HG03520 (cell line): ENCODE results near the gene HJV.

ENCODE experiments used
- ATAC-seq: cut with Tn5 transposase; IDR thresholded peaks from one replicate; pipeline ENCODE4 v1.9.1; 2021; ENCODE audit warnings: mild to moderate bottlenecking, moderate library complexity; ENCODE audit not compliant: unreplicated experiment

HJV gene

DNA sequence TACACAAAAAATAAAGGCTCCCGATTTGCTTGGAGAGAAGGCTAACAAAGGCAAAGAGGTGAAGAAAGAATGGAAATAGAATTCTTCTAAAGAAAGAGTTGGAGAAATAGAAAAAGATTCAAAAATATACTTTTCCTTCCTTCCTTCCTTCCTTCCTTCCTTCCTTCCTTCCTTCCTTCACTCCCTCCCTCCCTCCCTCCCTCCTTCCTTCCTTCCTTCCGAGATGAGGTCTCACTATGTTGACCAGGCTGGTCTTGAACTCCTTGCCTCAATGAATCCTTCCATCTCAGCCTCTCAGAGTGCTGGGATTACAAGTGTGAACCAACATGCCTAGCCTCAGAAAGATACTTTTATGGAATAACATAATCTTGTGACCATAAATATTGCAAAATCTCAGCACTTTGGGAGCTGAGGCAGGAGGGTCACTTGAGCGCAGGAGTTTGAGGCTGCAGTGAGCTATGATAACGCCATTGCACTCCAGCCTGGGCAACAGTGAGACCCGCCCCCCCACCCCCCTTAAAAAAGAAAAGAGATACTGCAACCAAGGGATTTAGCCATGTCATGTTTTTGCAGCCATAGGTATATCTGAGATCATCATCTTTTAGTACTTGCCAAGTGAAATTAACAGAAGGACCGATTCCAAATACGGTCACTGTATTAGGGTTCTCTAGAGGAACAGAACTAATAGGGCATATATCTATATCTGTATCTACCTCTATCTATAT is 1.0 kb upstream of the HJV start:
- no peak for ATAC-seq

DNA sequence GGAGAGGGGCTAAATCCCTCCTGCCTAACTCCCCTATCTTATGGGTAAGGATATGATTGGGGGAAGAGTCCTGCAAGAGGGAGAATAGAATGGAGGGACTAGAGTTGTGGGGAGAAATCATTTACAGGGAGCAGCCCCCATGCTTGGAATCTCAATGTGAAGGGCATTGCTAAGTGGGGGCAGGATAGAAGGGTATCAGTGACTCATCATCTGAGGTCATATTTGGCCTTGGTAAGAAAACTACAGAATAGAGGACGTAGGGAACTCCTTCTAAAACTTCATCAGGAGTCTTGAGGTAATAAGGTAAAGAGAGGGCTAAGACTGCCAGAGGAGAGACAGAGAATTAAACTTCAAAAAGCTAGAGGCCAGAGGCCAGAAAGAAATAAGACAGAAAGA is 487 bp downstream of the HJV start:
- ATAC-seq = no peak

DNA sequence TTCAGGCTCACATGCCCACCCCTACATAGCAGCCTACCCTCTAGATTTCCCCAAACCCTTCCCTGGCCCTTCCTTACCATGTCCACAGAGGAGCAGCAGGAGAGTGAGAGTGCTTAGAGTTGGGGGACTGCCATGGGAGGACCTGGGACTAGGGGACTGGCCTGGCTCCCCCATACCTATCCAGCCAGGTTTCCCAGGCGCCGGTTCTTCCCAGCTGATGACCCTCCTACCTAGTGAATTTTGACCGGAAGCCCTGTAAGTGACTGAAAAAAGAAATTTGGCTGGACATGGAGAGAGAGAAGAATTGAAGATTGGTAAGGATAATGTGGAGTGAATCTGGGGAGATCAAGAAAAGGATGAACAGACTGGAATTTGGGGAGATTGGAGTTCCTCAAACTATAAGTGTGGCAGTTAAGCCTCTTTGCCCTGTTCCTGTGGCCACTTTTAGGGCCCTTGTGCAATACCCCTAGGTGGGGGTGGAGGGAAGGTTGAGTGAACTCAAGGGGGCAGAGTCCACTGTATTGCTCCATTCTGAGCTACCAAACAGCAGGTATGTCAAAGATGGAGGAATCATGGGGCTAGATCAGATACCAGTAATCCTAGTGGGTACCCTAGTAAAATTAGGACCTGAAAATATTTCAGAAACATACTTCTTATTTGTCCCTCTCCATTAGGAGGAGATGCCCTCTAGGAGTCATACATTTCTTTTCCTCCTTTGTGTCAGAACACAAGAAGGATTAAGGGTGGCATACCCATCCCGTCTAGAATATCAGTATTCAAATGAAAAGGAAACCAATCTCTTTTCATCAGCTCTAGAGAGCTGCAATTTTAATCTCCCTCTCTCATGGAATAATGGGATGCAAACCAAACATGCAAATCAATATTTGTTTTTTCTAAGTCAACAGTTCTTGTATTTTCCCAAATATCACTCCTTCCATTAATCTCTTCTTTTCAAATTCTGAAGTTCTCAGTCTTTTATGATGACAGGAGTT is 1.2 kb downstream of the HJV start:
- ATAC-seq = no peak

DNA sequence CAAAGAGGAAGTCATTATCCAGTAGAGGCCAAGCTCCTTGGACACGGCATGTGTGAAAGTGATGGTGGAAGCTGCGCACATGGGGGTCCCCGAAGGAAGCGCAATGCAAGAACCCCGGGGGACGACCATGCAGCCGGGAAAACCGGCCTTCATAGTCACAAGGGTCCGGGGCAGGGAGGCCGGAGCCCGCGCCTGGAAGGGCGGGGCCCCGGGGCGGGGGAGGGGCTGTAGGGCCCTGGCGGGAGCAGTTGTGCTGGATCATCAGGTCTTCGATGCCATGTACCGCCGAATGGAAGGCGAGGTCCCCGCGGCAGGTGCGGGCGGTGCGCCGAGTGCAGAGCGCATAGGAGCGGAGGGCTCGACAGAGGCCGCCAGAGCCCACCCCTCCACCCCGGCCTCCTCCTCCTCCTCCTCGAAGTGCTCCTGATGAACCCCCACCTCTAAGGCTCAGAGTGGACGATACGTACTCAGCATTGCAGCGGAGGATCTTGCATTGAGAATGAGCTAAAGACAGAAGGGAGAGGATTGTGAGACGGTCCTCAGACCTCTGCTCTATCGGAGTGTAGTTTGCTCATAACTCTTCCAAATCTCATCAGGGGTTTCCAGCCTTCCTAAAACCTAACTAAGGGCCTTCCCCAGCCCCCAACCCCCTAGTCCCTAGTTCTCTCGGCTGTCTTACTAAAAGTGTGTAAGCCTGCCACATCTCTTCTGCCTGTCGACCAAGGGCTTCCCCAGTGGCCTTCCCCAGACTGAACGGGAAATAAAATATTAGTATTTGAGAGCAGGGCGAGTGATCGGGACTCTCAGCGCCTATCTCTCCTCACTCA is 2.1 kb downstream of the HJV start:
- ATAC-seq = no peak

DNA sequence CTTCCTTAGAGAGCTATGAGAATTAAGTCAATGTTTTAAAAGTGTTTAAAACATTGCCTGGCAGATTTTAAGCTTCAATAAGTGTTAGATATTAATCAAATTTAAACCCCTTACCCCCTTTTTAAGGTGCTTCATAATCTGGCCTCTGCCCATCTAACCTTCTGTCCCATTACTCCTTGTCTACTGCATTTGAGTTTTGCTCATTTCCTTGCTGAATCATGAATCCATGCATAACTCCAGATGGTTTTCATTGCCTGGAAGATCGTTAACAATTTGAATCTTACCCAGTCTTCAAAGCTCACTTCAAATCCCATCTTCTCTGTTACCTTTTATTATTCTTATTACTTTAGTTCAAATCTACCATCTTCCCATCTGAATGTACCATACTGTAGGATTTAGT is 4.6 kb downstream of the HJV start:
- ATAC-seq = no peak

DNA sequence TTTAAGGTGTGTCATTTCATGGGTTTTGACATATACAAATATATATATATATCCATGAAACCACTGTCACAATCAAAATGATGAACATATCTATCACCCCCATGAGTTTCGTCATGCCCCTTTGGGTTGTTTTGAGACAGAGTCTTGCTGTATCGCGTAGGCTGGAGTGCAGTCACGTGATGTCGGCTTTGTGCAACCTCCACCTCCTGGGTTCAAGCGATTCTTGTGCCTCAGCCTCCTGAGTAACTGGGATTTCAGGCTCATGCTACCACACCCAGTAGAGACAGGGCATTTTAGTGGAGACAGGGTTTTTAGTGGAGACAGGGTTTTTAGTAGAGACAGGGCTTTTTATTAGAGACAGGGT is 8.0 kb downstream of the HJV start:
- ATAC-seq = no peak

DNA sequence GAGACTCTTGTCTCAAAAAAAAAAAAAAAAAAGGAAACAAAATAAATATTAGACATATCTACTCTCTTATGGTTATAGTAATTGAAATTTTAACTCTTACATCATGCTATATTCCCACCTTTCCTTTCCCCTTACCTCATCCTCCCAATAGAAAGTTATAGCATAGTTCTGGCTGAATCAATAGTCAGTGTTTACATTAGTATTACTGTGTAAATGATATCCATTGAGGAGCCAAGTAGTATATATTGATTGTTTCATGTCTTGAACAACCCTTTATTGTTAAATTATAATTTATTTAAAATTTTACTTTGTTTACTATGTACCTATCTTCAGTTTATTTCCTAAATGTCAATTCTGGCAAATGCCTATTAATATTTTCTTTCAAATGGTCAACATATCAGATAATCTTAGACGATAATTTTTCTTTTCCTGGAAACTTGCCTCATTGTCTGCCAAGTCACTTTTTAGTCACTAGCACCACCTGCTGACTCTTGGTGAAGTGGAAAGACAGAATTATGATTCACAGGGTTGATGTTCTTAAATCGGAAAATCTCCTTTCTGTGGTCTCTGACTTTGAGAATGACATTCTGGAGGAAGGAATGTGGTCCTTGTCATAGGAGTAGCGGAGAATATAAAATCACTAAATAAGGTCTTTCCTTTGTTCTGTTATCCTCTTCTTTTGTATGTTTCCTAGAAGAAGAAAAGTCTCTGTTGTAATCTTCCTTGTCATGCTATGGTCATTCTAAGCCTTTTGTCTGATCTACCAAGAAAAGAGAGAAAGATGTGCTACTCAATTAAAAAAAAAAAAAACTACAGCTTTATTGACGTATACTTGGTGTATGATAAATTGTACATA is 8.6 kb downstream of the HJV start:
- no peak for ATAC-seq

DNA sequence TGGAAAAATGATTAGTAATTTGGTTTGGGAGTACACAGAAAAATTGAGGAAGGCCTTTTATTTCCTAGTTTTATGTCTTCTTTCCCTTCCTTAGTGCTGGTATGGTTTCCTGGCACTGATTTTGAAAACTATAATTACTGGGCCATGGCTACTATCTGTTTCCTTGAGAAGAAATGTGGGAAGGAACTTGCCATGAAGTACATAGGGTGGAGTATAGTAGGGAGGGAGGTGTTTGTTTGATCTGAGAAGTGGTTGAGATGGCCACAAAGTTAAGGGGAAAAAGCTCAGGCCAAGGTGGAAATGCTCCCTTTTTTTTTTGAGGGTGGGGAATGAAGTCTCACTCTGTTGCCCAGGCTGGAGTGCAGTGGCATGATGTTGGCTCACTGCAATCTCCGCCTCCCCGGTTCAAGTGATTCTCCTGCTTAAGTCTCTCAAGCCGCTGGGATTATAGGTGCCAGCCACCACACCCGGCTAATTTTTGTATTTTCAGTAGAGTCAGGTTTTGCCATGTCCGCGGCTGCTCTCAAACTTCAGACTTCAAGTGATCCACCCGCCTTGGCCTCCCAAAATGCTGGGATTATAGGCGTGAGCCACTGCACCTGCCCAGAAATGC is 11.3 kb downstream of the HJV start:
- no peak for ATAC-seq

DNA sequence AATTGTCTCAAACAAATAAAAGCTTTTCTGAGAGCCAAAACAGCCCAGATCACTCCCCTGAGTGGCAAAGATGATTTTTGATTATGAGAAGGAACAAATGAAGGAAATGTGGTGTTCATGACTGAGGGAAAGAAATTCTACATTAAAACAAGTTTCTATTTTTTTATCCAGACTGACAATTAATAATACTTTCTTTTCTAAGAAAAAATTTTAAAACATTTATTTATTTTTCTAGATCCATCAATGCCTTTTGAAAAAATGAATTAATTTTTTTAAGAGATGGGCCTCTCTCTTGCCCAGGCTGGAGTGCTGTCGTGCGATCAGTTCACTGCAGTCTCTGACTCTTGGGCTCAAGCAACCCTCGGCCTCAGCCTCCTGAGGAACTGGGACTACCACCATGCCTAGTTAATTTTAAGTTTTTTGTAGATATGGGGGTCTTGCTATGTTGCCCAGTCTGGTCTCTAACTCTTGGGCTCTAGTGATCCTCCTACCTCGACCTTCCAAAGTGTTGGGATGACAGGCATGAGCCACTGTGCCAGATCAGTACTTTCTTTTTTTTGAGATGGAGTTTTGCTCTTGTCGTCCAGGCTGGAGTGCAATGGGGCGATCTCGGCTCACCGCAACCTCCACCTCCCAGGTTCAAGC is 13.9 kb downstream of the HJV start:
- no peak for ATAC-seq

DNA sequence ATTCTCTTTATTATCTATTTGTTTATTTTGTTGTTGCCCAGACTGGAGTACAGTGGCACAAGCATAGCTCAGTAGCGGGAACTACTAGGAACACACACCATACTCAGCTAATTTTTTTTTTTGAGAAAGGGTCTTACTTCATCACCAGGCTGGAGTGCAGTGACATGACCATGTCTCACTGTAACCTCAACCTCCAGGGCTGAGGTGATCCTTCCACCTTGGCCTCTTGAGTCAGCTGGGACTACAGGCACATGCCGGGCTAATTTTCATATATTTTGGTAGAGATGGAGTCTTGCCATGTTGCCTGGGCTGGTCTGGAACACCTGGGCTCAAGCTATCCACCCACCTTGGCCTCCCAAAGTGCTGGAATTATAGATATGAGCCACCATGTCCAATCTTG is 19.8 kb downstream of the HJV start:
- ATAC-seq = no peak

DNA sequence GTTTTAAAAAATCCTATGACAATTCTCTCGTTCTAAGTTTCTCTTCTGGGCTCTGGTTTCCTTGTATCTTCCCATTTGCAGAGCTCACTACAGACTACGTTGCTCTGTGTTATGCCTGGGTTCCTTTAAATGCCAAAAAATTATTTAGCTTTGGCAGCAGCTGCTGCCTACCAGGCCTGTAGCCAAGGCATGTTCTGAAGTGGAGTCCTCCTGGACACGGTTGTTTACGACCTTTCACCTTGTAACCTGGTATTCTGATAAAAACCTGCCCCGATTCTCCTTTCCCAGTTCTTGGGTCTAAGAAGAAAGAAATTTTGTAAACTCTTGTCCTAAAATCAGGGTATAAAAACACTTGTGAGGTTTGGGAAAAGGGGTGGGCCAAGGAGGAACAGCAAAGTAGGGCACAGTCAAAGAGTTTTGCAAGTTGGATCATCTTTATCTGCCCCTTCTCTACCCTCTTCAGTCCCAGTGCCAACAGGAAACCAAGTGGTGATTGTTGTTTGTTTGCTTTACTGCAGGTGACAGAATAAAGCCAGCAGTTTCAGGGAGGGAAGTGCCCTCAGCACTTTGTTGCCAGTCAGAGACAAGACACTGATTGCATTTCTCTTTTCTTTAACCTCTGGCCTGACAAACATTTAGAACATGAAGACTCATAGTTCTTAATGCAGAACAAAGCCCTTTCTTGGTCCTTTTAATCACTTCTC is 22.1 kb downstream of the HJV start:
- ATAC-seq = no peak

DNA sequence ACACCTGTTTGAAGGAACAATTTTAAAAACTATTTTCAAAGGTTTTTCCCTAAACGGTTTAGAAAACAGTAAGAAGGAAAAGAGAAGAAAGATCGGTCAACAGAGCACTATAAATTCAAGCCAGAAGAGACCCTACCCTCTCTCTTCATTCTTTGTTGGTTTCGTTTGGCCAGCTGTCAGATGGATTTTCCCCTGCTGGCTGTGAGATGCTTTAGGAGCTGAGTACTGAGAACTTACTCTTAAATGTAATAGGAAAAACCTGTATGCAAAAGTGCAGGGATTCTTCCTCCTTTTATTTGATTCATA is 23.9 kb downstream of the HJV start:
- ATAC-seq = no peak

DNA sequence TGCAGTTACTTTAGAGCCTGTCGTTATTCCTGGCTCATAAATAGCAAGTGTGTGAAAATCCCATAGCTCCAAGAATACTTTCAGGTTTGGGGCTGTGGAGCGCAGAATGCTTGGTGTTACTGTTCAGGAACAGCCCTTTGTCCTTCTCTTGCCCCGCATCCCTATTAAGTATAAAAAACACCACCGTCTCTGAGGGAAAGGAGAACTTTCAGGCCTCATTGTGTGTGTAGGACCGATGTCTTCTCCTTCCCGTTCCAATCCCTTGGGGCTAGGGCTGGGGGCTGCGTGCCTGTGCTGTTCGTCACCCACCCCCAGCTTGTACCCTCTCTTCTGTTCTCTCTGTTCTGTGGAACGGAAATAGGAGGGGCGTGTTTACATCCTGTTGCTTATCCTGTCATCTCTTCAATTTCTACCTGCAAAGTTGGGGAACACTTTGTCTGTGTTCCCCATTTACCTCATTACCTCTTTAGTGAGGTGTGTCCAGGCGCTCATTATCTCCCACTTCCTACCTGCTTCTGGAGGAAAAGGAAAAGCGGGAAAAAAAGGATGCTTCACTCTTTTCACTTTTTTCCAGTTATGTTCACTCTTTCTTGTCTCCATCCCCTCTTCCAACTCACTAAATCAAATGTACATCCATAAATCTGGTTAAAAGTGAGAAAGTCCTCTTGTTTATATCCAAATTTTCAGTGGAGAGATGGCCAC is 24.4 kb downstream of the HJV start:
- no peak for ATAC-seq

DNA sequence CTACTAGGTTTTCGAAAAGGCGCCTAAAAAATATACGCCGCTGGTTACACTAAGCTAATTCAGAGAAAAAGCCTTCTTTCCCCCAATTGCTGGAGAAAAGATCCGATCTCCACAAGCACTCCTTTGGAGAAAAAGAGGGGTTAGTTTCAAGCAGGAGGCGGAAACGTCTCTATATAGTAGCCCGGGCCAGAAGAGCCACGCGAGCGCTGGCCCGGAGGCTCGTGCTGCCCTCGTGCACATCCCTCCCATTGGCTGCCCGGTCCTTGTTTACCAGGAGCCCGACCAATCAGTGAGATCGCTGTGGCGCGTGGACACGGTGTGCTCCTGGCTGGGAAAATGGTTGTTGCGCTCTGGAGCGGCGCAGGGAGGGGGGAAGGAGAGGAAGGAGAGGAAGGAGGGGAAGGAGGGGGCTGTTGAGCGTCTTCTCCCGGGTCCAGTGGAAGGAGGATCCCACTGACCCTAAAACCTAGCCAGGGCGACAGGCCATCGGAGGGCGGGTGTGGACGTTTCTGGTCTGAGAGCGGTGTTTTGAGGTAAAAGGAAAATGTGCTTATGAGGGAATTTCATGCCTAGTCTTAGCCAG is 25.0 kb downstream of the HJV start, which contains the start of gene TXNIP:
TSS of gene TXNIP (minus strand) at position 147 of the 583 bp plus-strand sequence. CDS start 313 bp downstream, outside the sequence.
- ATAC-seq = peak; percentile 91

DNA sequence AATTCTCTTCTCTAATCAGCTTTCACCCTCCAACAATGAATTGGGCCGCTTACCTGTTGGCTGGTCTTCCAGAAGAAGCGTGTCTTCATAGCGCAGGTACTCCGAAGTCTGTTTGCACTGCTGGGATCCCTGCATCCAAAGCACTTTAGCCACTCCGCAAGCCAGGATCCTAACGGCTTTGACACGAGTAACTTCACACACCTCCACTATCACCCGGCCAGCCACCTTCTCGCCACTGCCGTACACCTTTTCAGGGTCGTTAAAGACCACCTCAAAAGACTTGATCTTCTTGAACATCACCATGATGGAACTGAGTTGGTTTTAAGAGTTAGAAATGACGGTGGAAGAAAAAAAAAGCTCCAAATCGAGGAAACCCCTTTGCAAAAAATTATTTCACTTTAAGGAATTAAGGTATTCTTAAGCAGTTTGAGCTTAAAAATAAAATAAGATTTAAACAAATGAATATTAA is 25.5 kb downstream of the HJV start:
- ATAC-seq = no peak

DNA sequence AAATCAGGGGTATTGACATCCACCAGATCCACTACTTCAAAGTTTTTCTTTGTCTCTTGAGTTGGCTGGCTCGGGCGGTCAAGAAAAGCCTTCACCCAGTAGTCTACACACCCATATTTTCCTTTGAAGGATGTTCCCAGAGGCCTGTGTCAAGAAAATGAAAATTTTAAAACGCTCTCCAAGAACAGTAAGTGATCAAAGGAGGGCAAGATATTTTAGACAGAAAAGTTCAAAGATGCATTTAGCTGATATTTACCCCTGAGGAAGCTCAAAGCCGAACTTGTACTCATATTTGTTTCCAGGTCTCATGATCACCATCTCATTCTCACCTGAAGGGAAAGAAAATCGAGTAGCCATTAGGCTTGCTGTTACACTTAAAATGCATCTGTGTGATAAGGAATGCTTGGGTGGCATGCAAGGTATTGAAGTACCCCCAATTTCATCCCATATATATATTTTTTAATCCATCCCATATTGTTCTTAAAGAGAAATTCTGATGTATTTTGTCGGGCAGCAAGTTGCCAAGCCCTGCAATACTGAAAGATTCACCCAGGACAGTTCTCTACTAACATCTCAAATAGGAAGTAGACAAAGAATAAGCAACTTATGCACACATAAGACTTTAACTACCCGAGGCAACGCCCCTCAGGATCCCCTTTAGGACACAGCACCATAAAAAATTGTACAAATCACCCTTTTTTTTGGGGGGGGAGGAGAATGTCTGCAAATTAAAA is 26.2 kb downstream of the HJV start:
- ATAC-seq = no peak
